GM21717 (cell line): ENCODE data around the gene UBR4.

Source experiments
- ATAC-seq: cut with Tn5 transposase; IDR thresholded peaks from one replicate; pipeline ENCODE4 v1.9.1; 2021; ENCODE audit warnings: mild to moderate bottlenecking, moderate library complexity; ENCODE audit not compliant: unreplicated experiment

Gene UBR4

GRCh38 chr1:19149736-19150135 is 60.3 kb downstream of the UBR4 start:
- ATAC-seq = no peak

GRCh38 chr1:19140465-19140864 is 69.6 kb downstream of the UBR4 start:
- ATAC-seq = no peak

- ATAC-seq = no peak
Observed at GRCh38 chr1:19139711-19140110, 70.4 kb downstream of the UBR4 start.

GRCh38 chr1:19138958-19139581 is 71.0 kb downstream of the UBR4 start:
- ATAC-seq = no peak

- no peak for ATAC-seq
Observed at GRCh38 chr1:19138331-19138730, 71.7 kb downstream of the UBR4 start.

- ATAC-seq = no peak
Observed at GRCh38 chr1:19137158-19137557, 72.9 kb downstream of the UBR4 start.

GRCh38 chr1:19133360-19133759 is 76.7 kb downstream of the UBR4 start:
- no peak for ATAC-seq

- ATAC-seq = no peak
Observed at GRCh38 chr1:19130468-19130867, 79.6 kb downstream of the UBR4 start.

GRCh38 chr1:19128968-19129514 is 81.0 kb downstream of the UBR4 start:
- no peak for ATAC-seq

GRCh38 chr1:19124273-19124672 is 85.8 kb downstream of the UBR4 start:
- ATAC-seq = no peak

- no peak for ATAC-seq
Observed at GRCh38 chr1:19123837-19124236, 86.2 kb downstream of the UBR4 start.

- no peak for ATAC-seq
Observed at GRCh38 chr1:19122668-19123067, 87.4 kb downstream of the UBR4 start.

- ATAC-seq = no peak
Observed at GRCh38 chr1:19121192-19121591, 88.9 kb downstream of the UBR4 start.

GRCh38 chr1:19120070-19120469 is 90.0 kb downstream of the UBR4 start:
- no peak for ATAC-seq

- no peak for ATAC-seq
Observed at GRCh38 chr1:19115082-19115808, 94.8 kb downstream of the UBR4 start.

- no peak for ATAC-seq
Observed at GRCh38 chr1:19113697-19114092, 96.4 kb downstream of the UBR4 start.

GRCh38 chr1:19112891-19113696 is 97.0 kb downstream of the UBR4 start:
- ATAC-seq = no peak

GRCh38 chr1:19110257-19110927 is 99.7 kb downstream of the UBR4 start:
- ATAC-seq = no peak

GRCh38 chr1:19109545-19109944 is 100.5 kb downstream of the UBR4 start:
- no peak for ATAC-seq

- no peak for ATAC-seq
Observed at GRCh38 chr1:19101244-19101643, 108.8 kb downstream of the UBR4 start.

- no peak for ATAC-seq
Observed at GRCh38 chr1:19100028-19100427, 110.0 kb downstream of the UBR4 start.
